NCI-H1417 (cell line): ENCODE data around the gene KCND2.
A peak's percentile ranks its signal among the peaks of the same experiment; 100 is the strongest.

ENCODE experiments used
- DNase-seq, 3 experiments: peaks; one replicate each; lab custom pipeline; 2025; lab: John Stamatoyannopoulos, UW

The KCND2 gene

DNA sequence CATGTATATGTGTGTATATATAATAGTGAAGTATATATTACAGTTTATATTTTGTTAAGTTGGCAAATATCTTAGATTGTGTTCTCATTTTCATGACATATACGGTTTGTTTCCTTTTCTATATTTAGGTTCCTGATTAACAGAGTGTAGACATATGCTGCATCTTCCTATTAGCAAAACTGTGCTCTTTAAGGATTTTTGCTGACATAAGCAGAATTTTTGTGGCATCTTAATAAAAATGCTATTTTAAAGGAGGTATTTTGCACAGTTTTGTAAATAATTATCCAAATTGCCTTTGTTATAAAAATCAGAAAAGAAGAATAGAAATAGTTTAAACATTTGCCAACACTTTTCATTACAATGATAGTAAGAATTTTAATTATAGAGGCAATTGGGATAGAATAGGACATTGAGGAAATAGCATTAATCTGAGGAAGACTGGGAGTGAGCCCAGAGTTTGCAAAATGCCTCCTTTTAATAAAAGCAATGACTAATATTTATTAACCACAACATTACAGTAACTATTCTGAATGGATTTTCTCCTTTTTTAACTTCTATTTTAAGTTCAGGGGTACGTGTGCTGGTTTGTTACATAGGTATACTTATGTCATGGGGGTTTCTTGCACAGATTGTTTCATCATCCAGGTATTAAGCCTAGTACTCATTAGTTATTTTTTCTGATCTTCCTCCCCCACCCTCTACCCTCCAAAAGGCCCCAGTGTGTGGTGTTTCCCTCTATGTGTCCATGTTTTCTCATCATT is 38.2 kb downstream of the KCND2 start:
- no peak for DNase-seq

DNA sequence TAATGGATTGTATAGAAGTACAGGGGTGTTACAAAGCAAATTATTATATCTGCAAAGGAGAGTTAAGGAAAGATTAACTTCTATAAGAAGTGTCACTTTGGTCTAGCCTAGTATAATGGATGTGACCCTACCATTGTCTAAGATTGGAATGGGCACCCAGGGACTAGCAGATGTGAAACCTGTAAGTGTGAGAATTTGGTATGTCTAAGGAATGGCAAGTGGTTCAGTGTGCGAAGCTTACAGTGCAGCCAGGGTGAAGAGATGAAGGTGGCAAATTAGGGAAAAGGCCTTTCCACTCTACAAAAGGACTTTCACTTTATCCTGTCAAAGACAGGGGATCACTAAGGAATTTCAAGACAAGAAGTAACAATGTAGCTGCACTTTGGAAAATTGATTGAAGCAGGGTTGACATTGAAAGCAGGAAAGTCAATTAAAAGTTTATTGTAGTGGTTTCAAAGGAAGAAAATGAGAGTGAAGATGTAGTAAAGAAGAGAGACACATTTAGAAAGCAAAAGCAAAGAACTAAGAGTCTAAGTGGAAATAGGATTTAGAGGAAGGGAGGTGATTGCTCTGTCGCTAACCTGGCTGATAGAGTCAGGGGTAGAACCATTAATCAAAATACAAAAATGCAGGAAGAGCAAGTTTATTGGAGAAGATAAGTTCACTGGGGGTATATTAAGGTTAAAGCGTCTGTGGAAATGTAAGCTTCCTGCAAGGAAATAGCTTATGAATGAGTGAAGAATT is 47.4 kb downstream of the KCND2 start:
- DNase-seq = no peak

DNA sequence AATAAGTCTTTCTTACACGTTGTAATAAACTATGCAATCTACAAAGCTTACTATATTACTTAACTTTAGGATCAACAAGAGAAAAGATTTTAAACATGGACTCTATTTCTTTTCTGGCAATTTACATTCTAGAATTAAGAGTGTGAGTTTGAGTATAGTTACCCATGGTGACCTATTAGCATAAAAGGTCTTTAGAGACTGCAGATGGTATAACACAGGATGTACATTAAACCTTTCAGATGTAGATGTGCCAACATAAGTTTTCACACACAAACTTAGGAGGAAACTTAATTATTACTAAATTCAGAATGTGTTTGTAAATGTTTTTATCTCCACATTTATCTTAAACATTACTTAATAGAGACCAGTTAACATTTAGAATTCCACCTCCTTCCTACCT is 54.1 kb downstream of the KCND2 start:
- DNase-seq = no peak

DNA sequence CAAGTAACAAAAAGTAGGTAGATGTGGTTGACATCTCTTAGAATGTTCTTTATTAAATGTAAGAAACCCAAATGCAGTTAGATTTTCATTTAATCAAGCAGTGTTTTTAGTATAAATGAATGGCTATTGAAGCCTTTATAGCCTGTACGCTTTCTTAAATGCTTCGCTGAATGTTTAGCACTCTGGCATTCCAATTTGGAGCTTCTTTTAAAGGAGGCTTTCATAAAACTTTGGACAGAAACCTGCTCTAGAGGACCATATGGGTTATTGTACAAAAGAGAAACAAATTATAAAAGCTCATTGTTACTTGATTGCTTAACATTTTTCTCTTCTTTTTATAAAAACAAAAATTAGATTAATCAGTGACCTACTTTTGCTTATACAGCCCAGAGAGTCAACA is 59.5 kb downstream of the KCND2 start:
- DNase-seq = no peak

DNA sequence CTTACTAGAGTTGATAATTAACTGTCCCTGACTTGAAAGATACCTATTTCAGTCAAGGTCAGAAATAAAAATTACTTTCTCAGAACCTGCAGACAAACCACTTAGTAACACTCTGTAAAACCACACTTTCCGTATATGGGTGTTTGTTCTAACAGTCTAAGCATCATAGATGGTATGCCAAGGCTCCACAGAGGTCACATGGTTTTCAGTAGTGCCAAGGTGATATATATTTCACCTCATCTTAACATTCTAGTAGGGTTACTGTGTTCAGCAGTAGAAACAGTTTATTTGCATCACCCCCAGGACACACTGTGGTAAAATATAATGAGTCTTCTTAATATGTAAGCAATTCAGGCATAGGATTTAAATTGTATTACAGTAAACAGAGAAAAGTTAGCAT is 61.5 kb downstream of the KCND2 start:
- no peak for DNase-seq

DNA sequence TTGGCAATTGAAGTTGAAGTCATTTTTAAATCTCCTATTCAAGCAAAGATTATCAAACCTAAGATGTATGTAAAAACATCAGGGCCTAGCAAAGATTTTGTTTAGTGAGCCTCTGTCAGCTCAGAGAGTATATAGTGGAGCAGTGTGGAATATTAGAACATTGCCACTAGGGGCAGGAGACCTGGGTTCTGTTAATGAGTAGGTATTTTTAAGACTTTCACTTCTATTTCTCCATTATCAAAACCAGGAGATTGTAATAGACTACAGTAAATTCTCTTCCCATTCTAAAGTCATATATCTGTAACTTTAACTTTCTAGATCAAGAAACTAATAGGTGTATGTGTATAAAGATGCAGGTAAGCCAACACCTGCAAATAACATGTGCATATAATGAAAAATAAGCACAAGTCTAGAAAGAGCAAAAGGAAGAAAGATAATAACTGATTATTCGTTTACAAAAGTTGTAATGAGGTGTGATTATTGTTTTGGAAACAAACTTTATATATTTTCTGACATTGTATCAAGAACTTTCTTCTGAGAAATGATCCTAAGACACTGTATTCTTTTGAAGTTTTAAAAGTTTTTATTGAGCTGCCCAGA is 64.4 kb downstream of the KCND2 start:
- DNase-seq = peak in 1 of 3 experiments; percentile 35

DNA sequence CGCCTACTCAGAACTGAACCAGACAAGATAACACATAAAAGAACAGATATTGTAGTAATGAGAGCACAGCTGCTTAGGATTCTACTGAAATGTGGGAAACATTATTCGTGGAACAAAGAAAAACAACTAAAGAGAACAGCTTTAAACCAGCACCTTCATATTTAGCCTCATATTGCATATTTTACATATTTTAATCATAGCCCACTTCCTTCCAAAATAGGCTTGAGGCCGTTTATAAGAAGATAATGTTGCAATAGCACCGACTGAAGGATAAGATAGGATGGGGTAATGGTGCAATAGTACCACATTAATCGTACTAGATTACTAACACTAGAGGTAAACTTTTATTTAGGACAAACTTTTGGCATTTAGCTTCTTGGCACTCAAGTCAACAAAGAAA is 71.3 kb downstream of the KCND2 start:
- DNase-seq = no peak

DNA sequence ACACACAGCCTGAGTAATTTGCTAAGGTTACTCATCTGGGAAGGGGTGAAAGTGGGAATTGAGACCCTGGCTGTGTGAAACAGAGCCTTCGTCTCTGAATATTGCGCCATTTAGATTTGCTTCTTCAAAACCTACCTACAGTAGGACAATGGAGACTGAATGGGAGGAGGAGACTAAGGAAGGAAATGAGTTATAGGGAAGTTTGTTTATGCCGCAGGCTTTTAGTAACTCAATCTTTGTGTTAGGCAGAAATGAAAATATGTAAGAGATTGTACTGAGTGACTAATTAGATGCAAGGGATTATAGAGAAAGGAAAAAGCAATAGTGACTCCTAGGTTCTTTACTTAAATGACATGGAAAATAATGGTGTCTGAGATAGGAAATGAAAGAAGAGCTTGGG is 80.2 kb downstream of the KCND2 start:
- DNase-seq = no peak

DNA sequence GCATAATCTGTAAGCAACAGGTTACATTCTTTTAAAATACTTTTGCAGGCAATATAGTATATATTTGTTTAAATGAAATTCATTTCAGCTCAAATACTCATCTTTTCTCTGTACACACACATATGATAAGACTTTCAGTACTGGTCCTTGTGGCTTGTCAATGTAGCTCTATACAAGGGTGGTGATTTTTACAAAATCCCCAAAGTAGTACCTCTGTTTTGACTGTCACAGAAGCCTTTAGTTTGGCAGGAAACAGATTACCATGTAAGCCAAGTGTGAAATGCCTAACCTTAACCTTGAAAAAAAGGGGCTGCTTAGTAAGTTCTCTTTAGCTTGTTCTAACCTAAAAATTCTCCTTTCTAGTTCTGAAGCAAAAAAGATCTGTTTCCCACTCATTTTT is 87.9 kb downstream of the KCND2 start:
- no peak for DNase-seq

DNA sequence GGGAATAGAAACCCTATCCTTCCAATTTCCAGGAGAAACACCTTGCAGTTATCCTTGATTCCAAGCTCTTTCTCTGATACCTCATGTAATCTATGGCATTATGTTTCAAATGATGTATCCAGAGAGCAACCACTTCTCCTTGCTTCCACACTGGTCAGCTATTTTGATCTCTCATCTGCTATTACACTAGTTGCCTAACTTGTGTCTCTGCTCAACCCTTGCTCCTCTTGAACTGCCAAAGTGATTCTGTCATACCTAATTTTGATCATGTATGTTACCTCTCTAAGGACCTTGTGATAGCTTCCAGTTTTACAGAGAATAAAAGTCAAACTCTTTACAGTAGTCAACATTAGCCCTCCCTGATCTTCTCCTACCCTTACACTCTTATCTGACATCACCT is 90.4 kb downstream of the KCND2 start:
- no peak for DNase-seq

DNA sequence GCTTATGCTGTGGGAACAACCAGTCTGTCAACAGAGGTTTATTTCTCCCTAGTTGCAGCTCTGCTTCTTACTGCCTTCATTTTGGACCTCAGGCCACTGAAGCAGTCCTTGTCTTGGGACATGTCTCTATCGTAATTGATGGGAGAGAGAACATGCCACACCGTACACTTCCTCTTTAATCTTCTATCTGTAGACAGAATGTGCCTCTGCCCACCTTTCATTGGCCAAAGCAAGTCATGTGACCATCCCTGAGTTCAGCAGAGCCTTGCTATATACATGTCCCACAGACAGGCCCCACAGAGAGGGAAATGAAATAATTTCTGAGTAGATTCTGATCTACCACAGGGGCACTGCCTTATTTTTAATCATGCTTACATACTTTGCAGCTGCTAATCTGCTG is 98.0 kb downstream of the KCND2 start:
- no peak for DNase-seq

DNA sequence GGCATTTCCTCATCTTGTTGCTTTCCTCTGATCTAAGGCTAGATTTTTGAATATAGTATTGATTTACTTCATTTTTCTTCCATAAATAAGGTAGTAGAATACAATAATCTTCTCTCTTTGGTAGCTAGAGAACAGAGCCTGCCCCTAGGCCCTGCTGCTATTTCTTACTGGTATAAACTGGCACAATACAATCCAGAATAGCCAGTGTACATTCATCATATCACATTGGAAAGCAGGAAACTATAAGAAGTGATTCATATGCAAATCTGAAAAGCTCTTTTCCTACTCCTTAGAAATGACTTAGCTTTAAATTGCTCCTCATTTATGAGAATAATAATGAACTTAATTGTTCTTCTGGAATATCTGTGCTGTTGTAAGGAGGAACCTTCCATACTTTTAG is 100.2 kb downstream of the KCND2 start:
- no peak for DNase-seq

DNA sequence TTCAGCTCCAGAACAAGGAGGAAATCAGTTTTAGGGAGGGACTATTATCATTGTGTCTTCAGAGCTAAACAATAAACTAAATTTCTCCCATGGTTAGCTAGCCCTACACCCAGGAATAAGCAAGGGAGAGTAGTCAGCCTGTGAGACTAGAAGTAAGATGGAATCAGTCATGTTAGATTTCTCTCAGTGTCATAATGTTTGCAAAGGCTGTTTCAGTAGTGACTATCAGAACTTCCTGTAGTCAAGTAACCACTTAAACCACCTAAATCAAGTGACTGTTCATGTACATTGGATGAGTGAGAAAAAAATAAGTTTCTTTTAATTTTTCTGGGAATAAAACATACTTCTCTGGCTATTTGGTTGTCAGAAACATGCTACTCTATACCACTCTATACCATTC is 121.6 kb downstream of the KCND2 start:
- DNase-seq = no peak

DNA sequence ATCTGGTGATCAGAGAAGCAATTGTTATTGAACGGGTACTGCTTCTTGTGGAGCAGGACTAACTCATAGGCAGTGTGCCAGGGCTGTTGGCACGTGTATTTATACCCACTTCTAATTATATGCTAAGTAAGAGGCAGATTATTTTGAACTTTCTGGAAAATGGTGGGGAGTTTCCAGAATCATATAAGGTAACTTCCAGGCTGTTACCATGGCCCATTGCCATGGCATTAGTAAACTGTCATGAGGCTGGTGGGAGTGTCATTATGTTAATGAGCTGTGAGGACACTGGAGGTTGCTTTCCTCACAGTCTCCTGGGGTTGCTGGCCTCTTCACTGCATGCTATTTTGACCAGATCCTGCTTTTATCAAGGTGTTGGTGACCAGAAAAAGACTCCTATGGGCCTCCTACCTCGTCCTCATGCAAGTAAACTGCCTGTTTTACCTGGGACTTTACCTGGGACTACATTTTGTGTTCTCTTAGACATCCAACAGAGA is 122.6 kb downstream of the KCND2 start:
- no peak for DNase-seq

DNA sequence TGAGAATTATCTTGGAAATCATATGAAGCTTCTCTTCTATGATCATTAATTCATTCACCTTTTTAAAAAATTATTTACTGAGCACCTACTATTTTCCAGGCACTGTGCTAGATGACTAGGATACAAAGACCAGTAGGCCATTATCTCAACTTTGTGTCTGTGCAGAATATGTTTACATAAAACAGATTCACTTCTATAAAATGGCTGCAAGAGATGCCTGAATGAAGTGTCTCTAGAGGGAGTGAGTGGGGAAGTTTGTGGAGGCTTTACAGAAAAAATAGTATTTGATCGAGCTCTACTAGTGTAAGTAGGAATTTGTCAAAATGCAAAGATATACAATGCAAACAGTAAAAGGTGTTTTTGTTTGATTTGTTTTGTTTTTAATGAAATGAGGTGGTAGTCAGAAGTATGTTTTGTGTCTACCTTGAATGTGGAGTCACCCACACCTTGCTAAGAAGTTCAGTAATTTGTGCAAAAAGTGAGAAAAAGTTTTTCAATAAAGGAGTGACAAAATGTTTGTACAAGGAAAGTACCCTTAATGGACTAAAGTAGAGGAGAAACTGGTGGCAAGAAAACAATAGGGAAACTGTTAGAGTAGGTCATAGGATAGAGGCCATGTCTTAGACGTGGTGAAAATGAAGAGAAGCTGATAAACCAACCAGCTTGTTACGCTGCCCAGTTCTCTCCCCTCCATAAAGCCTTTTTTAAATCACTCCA is 125.5 kb downstream of the KCND2 start:
- no peak for DNase-seq

DNA sequence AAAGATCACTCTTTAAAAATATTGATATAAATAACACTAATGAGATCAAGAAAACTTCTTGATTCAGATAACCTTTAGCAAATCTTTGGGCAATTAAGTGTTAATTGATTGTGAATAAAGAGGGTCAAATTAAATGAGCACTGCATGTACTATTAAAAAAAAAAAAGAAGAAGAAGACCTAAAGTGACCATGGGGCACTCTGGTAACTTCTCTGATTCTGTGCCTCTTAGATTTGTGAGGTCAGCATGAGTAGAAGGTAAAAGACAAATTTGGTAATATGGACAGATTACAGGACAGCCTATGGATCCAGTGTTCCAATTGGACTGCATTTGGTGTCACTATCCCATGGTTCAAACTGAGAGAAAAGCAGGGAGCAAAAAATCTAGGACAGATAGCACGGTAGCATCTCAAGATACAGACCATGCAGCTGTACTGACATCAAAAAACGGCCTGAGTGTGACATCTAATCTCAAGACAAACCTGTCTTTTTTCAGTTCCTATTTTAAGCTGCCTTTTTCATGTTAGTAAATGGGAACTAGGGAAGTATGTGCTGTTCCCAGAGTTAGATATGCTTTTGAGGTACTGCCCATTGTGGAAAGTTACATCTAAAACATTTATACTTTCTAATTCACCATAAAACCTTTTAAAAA is 128.0 kb downstream of the KCND2 start:
- no peak for DNase-seq

DNA sequence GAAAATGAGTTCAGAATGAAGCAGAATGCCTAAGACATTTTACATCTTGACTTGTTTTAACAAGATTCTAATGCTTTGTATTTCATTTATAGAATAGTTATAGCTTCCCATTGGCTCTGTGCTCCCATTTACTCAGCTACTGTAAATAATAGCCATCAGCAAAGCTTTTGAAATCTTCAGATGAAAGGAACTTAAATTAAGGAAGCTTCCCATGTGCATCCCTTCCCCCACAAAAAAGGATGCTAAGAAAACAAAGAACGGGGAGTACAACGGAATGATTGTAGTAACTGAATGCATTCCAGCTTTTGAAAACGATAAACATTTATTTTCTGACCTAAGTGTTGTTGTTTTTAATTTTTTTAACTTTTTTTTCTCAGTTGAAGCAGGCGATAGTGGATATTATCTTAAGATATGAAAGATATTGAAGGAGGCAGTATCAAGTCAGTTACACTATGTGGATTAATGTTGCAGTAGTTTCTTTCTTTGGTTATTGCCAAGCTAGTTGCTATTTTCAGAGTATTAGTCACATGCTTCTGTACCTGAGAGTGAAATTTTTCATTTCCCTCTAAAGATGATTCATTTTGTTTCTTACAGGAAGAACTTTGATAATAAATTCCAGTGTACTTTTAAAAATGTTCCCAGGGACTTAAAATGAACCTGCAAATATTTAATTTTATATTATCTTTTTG is 129.2 kb downstream of the KCND2 start:
- DNase-seq = no peak

DNA sequence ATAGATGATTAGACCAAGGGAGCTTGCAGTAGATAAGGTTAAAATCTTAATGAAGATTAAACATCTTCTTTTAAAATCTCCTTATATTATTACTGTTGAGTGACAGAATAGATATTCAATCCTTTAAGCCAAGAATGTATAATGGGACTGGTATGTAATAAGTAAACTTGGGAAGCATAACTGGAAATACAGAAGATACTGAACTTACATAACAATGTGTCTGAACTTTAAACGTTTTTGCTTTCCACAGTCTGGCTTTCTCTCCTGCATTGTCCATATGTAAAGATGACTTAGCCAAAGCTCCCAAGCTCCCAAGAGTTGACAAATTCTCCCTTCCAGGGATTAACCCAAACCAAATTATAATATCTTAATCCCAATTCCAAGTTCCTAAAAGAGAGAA is 129.8 kb downstream of the KCND2 start:
- no peak for DNase-seq

DNA sequence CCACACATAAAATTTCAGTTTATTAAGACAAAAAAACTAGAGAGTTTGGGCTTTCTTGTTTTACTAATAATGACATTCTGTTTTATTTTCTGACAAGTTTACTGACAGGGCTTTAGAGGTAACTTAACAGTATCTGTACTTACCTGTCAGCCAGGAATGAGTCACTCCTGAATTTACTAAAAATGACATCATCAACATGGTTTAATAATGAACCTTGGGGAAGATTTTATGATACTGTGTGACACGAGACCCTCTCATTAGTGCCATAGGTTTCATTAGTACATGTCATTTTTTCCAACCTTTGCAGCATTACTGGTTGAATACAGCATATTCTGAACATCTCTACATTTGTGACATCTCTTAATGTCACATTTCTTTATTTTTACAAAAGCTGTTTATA is 131.1 kb downstream of the KCND2 start:
- DNase-seq = peak in 1 of 3 experiments; percentile 16

DNA sequence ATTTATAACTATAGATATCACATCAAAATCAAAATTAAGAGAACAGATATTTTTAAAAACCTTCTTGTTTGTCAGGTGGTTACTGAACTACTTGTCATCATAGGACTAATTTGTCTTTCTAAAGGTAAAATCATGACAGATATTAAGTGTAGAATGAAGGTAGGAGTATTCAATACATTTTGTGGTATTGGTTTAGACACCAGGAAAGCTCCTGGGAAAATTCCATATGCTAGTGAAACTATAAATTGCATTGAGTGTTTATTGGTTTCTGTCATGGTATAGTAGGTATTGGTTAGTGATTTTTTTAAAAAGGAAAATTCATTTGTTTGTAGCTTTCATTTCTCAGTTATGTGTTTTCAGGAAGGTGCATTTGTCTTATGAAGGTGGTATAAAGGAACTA is 132.7 kb downstream of the KCND2 start:
- DNase-seq = no peak

DNA sequence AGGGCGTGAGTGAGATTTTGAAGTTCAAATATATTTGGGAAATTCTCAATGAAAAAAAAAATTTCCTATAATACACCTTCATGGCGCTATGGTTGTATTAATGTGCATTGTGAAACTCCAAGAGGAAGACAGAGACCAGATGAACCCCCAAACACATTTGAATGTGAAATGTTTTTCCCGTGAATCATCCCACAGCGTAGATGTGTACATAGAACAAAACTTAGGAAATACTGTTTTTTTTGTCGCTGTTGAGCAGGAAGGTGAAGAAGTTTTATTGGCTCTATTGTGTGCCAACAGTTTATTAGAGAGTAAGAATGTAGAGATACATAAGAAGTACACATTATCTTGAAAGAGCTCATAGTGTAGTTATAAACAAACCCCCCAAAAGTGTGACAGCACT is 134.0 kb downstream of the KCND2 start:
- DNase-seq = no peak
